Cardiac fibroblast (primary cell): ENCODE results near the gene ZC2HC1C.

Experiments
- DNase-seq, 2 donors: peaks; one replicate each; pipeline versions ENCODE4 v3.0.0 to v3.0.0-alpha.2; 2010; ENCODE audit warnings: low read depth in 2 of 2
- H3K4me3 ChIP-seq, 2 donors: replicated peaks in 1 of 2; 1 replicate in 1 of 2; 2 replicates in 1 of 2; pipeline ENCODE4 v1.5.1; 2011; ENCODE audit warnings: low read depth in 2 of 2, low read length in 2 of 2, mild to moderate bottlenecking in 2 of 2, moderate library complexity in 1 of 2
- TF ChIP-seq, protein P1 (sequence below): IDR thresholded peaks from one replicate; pipeline ENCODE4 v1.5.1; 2011; ENCODE audit warnings: low read depth, mild to moderate bottlenecking, low read length, inconsistent platforms

The ZC2HC1C gene

DNA sequence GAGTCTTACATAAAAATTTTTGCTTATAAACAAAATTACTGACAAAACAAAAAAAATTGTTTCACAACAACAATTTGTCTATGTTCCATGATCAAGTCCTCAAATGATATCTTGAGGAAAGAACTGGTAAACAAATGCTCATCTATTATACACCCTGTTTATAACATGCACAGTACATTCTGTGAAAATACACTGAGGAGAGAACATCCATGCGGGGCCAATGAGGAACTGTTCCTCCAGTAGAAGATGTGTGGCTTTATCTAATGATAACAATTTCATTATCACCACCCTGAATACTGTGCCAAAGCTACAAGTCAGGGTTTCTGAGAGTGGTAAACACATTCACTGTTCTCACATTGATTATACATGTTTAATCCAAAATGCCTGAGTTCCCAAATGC, 28.9 kb upstream of the ZC2HC1C start:
- DNase-seq: no peak
- no peak overlapping the region for H3K4me3 ChIP-seq
- TF ChIP-seq, protein P1, sequence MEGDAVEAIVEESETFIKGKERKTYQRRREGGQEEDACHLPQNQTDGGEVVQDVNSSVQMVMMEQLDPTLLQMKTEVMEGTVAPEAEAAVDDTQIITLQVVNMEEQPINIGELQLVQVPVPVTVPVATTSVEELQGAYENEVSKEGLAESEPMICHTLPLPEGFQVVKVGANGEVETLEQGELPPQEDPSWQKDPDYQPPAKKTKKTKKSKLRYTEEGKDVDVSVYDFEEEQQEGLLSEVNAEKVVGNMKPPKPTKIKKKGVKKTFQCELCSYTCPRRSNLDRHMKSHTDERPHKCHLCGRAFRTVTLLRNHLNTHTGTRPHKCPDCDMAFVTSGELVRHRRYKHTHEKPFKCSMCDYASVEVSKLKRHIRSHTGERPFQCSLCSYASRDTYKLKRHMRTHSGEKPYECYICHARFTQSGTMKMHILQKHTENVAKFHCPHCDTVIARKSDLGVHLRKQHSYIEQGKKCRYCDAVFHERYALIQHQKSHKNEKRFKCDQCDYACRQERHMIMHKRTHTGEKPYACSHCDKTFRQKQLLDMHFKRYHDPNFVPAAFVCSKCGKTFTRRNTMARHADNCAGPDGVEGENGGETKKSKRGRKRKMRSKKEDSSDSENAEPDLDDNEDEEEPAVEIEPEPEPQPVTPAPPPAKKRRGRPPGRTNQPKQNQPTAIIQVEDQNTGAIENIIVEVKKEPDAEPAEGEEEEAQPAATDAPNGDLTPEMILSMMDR: no peak

DNA sequence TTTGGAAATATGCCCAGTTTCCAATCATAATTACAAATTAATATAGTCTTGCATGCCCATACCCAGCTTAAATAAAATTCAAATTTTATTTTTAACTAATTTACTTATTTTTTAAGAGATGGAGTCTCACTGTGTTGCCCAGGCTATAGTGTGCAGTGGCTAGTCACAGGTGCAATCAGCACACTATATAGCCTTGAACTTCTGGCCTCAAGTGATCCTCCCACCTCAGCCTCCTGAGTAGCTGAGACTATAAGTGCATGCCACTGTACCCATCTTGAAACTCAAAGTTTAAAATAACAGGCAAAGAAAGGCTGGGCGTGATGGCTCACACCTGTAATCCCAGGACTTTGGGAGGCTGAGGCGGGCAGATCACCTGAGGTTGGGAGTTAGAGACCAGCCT, 28.5 kb upstream of the ZC2HC1C start:
- TF ChIP-seq, protein P1: no peak
- no peak overlapping the region for H3K4me3 ChIP-seq
- DNase-seq: no peak

DNA sequence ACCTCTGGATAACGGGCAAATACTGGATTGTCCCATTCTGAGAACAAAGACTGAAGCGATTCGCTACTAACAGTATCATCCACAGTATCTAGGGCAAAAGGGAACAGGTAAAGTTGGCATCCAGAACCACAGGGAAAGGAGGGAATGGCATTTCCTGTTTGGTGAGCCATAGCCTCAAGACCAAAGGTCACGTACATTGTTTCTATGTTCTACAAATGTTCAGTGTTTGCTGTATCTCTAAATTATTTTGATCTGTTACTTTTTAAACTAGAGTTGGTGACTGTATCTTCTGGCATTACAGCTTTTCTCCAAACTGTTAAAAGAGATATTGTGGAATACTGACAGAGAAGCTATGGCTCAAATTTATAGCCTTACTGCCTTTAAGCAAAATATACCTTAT, 27.8 kb upstream of the ZC2HC1C start:
- TF ChIP-seq, protein P1: no peak
- no peak overlapping the region for H3K4me3 ChIP-seq
- DNase-seq: no peak

DNA sequence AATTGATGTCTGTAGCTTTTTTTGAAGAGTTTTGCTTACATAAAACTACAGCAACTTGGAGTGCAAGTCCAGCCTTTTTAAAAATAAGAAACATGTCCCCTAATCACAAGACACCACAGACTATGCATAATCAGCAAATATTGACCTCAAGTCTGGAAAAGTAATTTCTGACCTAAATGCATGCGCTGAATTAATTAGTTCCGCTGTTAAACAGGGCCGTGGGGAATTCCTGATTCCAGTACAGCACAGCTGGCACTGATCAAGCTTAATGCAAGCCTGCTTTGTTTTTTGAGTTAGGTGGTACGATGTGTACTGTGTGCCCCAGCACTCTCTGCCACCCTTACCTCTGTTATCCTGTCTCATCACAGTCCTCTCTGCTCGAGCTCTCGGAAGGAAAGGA, 27.4 kb upstream of the ZC2HC1C start:
- TF ChIP-seq, protein P1: no peak
- no peak for DNase-seq
- no peak overlapping the region for H3K4me3 ChIP-seq

DNA sequence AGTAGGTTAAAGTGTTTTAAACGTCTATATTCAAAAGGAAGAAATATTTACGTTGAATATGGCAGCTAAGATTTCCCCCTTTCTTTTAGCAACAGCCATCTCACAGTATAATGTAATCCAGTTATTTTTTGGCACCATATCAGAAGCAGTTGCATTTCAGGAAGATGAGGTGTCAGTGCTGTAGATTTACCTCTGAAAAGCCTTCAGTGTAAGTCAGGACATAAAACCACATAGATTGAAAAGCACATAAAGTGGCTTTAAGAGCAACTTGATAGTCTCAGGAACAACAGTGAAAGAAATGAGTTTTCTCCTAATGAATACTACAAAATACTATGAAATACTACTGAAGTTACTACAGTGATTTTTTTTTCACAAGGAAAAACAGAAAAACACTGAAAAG, 25.1 kb upstream of the ZC2HC1C start:
- TF ChIP-seq, protein P1: no peak
- H3K4me3 ChIP-seq: no peak overlapping the region
- DNase-seq: peak; percentile 54 to 73

DNA sequence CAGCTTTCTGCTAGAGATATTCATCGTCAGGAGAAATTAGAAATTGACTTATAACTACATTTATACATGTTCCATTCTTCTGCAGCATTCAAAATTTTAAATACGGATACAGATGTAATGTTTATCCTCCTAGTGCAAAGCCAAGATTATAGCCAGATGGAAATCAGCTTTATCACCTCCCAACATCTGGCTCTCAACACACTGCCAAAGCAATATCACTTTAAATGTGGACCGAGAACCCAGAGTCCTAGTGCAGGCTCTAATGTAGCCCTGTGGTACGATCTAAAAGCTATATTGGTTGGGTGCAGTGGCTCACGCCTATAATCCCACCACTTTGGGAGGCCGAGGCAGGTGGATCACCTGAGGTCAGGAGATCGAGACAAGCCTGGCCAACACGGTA, 24.7 kb upstream of the ZC2HC1C start:
- no peak overlapping the region for H3K4me3 ChIP-seq
- TF ChIP-seq, protein P1: no peak
- DNase-seq: no peak

DNA sequence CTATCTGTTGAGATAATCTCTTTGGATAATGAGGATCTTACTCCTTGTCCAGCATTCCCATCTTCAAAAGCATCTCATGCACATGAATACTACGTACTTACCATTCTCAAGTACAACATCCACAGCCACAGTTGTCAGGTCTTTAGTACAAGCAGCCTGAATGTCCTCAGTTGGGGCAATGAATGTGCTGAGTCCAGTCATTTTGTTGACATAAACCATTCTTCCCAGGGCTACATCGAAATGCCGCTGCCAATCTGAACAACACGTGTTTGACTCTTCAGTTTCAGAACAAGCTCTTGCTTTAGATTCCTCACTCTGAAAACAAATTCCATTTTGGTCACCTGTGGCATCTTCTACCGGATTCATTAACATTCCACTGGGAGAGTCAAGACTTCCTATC, 23.2 kb upstream of the ZC2HC1C start:
- H3K4me3 ChIP-seq: no peak overlapping the region
- DNase-seq: no peak
- TF ChIP-seq, protein P1: no peak
